ENCODE measurements around the gene RNU11. TPM values are rescaled to one million over a fixed set of nuclear protein-coding genes. Genes with fewer than 3 reads are reported as not detected.
"Not testable (repeated sequence)": the region's sequence is repeated elsewhere in the genome, so short reads cannot be mapped to it uniquely, and the experiment has no call there.

RNU11 gene
- not detected for total RNA-seq

DNA sequence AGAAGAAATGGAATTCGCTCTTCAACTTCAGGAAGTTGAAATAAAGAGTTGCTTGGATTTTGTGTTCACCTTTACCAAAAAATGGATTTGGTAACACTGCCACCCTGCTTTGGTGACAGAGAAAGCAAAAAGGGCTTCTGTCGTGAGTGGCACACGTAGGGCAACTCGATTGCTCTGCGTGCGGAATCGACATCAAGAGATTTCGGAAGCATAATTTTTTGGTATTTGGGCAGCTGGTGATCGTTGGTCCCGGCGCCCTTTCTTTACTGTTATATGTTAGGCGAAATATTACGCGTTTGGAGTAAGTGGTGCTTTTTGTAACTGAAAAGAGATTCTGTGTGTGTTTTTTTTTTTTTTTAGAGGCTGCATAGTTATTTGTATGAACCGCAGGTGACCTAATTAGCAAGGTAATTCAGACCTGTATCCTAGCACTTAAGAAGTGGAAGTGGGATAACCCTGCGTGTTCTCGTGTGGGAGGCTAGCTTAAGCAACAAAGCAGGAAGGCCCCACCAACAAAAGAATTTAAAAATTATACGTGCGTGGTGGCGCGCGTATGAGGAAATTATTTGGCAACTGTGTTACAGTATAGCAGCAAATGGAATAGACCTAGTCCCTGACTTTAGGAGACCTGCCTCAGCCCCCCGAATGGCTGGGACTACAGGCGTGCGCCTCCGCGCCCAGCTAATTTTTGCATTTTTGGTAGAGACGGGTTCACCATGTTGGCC lies at the start of gene RNU11:
RNU11 (plus strand) TSS at position 127 of the 725 bp plus-strand sequence.
- peak; percentile 90 for DNase-seq (ENCODE audit: low spot score)

DNA sequence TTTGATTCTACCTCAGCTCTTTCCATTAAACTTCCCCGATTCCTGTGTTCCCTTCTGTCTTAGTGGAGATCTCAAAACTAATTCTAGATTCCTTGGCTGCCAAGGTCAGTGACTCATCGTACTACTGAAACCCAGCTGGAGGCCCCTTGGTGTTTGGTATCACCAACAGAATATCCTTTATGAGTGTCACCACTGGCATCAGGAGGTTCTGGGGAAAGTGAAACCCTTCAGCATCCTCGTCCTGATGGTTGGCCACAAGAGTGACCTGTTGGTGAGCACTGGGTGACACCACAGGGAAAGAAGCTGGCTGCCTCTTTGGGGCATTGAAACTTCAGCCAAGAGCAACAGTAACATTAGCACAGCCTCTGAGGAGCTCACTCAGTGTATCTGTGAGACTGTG lies 46.7 kb upstream of the RNU11 start:
- DNase-seq (ENCODE audit: low spot score): no peak

DNA sequence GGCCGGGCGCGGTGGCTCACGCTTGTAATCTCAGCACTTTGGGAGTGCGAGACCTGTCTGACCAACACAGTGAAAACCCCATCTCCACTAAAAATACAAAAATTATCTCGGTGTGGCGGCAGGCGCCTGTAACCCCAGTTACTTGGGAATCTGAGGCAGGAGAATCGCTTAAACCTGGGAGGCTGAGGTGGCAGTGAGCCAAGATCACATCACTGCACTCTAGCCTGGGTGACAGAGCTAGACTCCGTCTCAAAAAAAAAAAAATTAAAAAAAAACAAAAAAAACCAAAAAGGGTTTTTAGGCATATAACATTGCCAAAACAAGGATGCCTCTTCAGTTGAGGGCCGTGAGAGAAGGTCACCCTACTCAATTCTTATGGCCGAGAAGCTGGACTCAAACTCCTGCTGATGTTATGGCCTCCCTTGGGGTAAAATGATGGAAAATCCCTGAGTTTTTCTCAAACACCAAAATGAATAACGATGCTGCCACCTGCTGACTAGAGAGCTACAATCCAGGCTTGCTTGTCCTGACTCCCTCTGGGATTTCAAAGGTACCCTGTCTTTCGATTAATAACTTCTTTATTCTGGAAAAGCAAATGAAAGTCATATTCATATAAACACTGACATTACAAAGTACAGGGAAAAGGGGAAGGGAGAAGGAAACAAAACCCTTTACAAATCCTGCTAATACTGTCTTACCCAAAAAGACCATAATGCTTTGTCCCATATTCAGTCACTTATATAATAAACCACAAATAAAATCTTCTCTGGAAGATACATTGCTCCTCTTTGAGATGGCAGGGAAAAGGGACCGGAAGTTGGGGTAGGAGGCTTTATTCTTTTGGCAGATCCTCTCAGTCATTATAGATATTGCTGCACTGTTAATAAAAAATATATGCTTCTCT lies 45.6 kb upstream of the RNU11 start:
- DNase-seq (ENCODE audit: low spot score): peak; percentile 65

DNA sequence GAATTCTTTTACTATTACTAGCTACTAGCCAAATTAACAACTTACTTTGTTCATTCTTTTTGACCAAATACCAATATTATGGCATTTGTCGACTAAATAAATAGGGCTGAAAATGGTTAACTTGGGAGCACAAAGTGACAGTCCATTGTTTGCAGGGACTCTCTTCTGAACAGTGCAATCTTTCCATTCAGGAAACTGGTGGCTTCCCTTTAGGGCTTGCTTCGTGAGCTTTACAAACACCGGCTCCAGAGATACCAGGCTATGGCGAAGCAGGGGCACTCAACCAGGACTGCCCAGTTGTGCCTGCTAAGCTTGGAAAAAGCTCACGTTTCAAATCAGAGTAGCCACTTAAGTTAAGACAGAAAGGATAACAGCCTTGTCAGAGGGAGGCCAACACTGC lies 44.0 kb upstream of the RNU11 start:
- DNase-seq (ENCODE audit: low spot score): no peak

DNA sequence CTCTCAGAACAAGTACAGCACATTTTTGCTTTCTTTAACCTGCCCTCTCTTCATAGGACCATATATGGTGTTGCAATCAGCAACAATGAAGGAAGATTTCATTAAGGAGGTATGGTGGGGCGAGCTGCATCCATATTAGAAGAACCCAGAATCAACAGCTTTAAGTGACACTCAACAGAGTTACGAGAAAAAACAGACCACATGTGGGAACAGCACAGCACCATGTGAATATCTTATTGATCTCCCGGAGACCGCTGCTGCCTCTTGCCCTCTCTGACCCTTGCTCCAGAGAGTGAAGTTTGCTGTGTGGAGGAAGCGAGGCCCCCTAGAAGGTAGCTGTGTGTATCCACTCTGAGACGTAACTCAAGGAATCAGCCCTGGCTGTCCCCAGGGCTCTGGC lies 43.4 kb upstream of the RNU11 start:
- no peak for DNase-seq (ENCODE audit: low spot score)

DNA sequence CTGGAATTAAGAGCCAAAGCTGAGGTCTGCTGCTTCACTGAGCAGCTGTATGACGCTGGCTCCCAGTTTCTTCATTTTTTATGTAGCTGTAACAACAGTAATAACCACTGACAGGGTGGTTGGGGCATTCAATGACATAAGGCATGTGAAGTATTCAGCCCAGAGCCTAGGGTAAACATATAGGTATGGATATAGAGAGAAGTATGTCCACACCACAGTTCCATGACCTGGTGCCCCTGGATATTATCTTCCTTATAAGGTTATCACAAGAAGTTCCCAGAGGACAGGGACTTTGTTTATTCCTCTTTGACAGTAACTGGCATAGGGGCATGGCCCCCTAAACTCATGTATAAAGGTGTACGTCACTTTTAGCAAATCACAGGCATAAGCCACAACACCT lies 41.6 kb upstream of the RNU11 start:
- DNase-seq (ENCODE audit: low spot score): no peak

DNA sequence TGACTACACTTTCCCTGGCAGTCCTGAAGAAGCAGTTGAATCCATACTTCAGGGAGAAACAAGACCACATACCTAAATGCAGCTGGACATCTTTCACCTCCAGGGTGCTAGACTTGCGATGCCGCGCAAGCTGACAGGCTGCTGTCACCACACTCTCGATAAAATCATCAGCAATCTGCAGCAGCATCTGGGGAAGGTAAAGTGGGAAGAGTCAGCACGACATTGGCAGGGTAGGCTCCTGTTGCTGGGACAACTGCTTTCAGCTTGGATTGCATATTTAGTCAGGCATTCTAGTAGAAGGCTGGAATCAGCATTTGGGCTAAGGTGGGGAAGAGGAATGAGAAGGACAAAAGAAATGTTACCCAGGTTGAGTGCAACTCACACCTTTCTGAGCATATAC lies 35.2 kb upstream of the RNU11 start:
- DNase-seq (ENCODE audit: low spot score): no peak

DNA sequence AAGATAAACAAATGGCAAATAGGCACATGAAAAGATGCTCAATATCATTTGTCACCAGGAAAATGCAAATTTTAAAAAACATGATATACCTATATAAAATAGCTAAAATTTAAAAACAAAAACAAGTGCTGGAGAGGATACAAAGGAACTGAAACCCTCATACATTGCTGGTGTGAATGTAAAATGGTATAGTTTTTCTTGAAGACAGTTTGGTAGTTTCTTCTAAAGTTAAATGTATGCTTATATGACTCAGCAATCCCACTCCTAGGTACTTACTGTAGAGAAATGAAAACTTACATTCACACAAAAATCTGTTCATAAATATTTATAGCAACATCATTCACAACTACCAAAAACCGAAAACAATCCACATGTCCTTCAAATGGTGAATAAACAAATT lies 16.7 kb upstream of the RNU11 start:
- no peak for DNase-seq (ENCODE audit: low spot score)

DNA sequence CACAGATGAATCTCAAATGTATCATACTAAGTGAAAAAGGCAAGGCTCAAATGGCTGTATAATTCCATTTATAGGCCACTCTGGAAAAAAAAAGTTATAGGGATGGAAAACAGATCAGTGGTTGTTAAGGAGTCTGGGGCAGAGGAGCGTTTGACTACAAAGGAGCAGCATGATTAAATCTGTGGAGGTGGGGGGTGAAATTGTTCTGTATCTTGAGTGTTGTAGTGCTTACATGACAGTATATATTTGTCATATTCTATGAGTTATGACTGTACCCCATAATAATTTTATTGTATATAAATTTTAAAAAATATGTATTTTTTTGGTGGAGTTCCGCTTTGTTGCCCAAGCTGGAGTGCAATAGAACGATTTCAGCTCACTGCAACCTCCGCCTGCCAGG lies 15.8 kb upstream of the RNU11 start:
- no peak for DNase-seq (ENCODE audit: low spot score)

DNA sequence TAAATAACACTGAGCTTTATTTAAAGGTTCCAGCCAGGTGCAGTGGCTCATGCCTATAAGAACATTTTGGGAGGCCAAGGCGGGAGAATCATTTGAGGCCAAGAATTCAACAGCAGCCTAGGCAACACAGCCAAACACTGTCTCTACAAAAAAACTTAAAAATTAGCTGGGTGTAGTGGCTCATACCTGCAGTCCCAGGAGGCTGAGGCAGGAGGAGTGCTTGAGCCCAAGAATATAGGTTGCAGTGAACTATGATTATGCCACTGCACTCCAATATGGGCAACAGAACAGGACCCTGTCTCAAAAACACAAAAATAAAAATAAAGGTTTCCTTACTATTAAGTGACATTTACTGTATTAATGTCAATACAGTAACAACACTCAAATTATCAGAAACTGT lies 7.6 kb upstream of the RNU11 start:
- no peak for DNase-seq (ENCODE audit: low spot score)

DNA sequence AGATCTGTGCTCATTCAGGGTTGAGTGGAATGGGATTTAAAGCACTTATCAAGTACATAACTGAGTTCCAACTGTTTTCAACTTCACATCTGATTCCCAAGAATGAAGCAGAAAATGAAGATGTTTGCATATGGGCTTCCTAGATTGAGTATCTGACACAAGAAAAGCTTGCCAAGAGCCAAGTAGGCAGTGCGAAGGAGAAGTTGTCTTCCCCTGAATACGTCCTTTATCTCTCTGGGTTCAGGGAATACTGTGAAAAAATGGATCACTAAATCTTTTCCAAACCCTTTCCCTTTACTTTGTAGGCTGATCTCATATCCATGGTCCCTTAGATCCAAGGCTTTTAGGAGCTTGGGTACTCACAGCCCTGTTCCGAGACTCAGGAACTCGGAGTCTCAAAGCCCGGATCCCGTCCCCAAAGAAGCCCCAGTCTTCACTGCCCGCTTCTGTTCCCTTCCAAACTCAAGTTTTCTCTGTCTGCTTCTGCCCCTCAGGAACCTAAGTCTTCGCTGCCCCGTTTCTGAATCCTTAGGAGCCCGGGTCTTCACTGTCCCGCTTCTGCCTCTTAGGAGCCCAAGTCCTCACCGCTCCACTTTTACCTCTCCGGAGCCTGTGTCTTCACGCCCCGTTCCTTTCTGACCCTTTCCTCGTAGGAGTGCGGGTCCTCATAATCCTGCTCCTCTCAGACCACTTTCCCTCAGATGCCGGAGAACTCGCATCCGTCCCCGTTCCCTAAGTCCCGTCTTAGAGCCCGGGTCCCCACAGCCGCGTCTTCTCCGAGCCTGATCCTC lies 6.1 kb upstream of the RNU11 start:
- DNase-seq (ENCODE audit: low spot score): no peak

DNA sequence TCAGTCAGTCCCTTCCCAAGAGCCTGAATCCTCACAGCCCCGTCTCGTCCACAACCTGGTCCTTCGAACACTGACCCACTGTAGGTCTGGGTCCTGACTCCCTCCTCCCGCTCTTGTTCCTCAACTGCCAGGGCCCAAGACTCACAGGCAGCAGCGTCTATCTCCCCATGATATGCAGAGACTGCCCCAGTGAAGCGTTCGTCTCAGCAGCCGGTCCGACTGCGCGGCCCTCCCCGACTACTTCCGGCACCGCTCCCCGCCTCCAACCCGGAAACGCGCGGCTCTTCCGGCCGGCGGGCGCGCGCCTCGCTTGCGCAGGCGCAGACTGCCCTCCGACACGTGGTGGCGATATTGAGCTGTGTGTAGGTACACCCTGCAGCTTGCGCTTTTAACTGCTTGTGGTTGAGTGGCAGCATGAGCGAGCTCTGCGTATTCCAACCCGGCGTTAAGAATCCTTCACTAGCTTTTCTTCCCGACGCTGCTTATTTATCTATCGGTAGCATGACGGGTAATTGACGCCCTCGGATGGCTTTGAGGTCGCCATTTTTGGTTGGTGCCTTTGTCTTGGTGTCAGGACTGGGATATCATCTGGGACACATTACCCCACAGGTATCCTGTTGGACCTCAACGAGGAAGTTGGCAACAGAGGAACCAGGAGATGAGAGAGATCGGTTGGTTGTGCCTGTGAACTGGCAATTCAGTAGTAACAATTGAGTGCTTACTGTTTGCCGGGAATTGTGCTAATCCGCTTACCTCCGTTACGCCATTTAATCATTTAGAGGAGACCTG lies 5.4 kb upstream of the RNU11 start, which contains the start of gene TAF12:
TAF12 (minus strand) TSS at position 221 of the 789 bp plus-strand sequence. CDS start 20,986 bp downstream, outside the sequence.
- peak; percentile 94 for DNase-seq (ENCODE audit: low spot score)

DNA sequence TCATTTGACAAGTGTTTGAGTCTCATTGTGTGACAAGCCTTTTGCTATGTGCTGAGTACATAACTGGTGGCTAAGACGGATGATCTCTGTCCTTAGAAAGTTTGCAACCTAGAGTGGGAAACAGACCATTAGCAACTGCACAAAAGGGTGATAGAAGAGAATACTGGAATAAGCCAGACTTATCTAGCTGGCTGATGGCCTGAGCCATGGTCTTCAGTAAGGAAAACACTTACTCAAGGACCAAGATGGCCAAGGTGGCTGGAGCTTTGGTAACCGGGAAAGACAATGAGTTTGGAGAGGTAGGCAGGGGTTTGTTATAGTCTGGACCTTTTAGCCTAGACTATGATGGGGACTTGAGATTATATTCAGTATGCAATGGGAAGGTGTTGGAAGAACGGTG lies 3.9 kb upstream of the RNU11 start:
- no peak for DNase-seq (ENCODE audit: low spot score)

DNA sequence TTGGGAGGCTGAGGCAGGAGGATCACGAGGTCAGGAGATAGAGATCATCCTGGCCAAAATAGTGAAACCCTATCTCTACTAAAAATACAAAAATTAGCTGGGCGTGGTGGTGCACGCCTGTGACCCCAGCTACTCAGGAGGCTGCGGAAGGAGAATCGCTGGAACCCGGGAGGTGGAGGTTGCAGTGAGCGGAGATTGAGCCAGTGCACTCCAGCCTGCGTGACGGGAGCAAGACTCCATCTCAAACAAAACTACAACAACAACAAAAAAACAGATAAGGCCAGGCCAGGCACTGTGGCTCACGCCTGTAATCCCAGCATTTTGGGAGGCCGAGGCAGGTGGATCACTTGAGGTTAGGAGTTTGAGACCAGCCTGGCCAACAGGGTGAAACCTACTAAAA lies 3.0 kb upstream of the RNU11 start:
- not testable (repeated sequence) for DNase-seq (ENCODE audit: low spot score)

DNA sequence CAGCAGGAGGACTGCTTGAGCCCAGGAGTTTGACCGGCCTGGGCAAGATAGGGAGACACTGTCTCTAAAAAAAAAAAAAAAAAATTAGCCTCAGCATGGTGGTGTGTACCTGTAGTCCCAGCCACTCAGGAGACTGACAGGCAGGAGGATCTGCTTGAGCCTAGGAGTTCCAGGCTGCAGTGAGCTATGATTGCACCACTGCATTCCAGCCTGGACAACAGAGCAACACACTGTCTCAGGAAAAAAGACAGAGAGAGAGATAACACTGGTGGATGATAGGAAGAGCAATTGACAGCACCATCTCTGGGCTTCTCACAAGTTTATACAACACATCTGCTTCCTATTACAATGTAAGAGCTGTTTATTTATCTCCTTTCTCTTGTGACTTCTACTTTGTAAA lies 2.4 kb upstream of the RNU11 start:
- no peak for DNase-seq (ENCODE audit: low spot score)

DNA sequence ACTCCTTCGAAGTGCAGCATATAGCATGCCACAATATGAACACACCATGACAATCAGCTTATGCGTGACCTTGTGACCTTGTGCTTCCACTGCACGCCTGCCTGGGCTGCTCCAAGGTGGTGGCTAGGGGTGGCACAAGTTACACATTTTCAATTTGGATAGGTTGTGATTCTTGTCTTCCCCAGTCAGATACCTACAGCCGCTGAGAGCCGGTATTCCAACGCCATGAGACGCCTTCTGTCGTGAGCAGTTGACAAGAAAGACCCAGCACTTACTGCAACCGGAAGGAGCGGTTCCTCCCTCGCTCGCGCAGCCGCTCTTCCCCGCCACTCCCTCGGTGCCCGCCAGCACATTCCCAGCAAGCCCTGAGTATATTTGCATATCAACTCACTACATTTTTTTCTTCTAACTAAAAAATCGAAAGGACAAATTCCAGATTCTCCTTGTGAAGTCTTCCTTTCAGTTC lies 359 bp upstream of the RNU11 start:
- DNase-seq (ENCODE audit: low spot score): peak; percentile 93

DNA sequence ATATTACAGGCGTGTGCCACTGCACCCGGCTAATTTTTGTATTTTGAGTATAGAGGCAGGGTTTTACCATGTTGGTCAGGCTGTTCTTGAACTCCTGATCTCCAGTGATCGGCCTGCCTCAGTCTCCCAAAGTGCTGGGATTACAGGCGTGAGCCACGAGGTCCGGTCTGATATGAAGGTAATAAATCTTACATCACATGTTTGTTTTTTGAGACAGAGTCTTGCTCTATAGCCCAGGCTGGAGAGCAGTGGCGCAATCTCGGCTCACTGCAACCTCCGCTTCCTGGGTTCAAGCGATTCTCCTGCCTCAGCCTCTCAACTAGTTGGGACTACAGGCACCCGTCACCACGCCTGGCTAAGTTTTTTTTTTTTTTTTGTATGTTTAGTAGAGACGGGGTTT lies 4.7 kb downstream of the RNU11 start:
- not testable (repeated sequence) for DNase-seq (ENCODE audit: low spot score)

DNA sequence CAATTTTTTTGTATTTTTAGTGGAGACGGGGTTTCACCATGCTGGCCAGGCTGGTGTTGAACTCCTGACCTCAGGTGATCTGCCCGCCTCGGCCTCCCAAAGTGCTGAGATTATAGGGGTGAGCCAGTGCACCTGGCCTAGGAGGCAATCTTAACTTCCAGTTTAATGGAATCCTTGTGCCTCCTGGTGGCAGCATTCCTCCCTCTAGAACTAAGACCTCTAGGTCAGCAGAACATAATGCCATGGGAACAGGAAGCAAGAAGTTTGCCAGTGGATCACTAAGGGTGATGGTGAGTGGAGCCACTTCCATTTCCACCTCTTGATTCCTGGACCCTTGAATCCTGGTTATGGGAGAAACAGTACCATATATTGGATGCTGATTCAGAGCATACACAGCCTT lies 5.5 kb downstream of the RNU11 start:
- DNase-seq (ENCODE audit: low spot score): not testable (repeated sequence)

DNA sequence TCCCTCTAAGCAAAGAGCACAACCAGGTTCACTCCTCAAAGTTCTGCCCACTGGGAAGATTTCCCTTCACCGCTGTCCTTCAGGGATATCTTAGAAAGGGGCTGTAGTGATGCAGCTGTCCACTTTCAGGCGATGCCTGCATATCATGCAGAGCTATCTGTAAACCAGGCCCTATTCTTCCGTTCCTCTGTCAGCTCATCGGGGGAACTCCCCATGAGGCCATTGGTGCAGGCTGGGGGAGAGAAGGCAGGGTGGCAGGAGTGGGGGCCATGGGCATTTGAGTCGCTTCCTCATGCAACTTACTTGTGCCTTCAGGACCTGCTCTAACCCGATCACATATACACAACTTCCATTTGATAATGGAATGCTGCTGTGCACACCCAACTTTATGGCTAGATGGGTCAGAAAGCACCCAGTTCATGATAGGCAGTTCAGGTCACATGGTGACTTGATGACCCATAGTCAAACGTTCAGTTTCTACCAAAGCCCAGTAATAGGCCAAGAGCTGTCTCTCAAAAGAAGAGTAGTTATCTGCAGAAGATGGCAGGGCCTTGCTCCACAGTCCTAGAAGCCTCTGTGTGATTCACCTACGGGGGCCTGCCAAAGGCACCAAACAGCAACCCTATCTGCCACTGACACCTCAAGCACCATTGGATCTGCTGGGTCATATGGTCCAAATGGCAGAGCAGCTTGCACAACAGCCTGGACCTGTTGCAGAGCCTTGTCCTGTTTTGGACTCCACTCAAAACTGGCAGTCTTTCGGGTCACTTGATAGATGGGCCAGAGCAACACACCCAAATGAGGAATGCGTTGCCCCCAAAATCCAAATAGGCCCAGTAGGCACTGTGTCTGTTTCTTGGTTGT lies 7.3 kb downstream of the RNU11 start:
- DNase-seq (ENCODE audit: low spot score): not testable (repeated sequence)

DNA sequence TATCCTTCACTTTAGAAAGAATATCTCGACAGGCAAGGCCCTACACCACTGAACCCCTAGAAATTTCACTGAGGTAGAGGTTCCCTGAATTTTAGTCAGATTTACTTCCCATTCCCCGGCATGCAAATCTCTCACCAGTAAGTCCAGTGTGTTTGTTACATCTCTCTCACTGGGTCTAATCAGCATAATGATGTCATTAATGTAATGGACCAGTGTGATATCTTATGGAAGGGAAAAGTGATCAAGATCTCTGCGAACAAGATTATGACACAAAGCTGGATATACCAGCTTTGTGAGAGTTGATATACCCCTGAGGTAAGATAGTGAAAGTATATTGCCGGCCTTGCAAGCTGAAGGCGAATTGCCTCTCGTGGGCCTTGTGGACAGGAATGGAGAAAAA lies 7.9 kb downstream of the RNU11 start:
- no peak for DNase-seq (ENCODE audit: low spot score)

Measured in ureter (tissue), 1 donor.